Vagina (tissue), 2 donors: ENCODE results near the gene GPR108. TPM values are rescaled to one million over a fixed set of nuclear protein-coding genes. Genes with fewer than 3 reads are reported as not detected.
"Not testable (repeated sequence)": the region's sequence is repeated elsewhere in the genome, so short reads cannot be mapped to it uniquely, and the experiment has no call there.

Experiments
- DNase-seq, 2 donors: peaks; one replicate each; pipeline ENCODE4 v3.0.0-alpha.2; 2017; ENCODE audit errors: extremely low spot score in 2 of 2
- H3K27ac ChIP-seq: fragments of 200-600 bp; sonication (generic); one replicate; pipeline ENCODE4 v1.5.1; 2019
- H3K27me3 ChIP-seq: fragments of 200-600 bp; sonication (generic); one replicate; pipeline ENCODE4 v1.5.1; 2019
- H3K36me3 ChIP-seq, 2 donors: fragments of 200-600 bp; sonication (generic); one replicate each; pipeline ENCODE4 v1.5.1; 2017 to 2019
- H3K4me1 ChIP-seq: fragments of 200-600 bp; sonication (generic); one replicate; pipeline ENCODE4 v1.5.1; 2019
- H3K4me3 ChIP-seq, 2 donors: fragments of 200-600 bp; sonication (generic); 1 replicate in 1 of 2; 2 replicates in 1 of 2; pipeline ENCODE4 v1.5.1; 2016 to 2019
- H3K9me3 ChIP-seq: fragments of 200-600 bp; sonication (generic); one replicate; pipeline ENCODE4 v1.5.1; 2019
- POLR2A ChIP-seq, 2 donors: fragments of 450-650 bp; IDR thresholded peaks; one replicate each; pipeline ENCODE4 v1.6.1; 2017; ENCODE audit warnings: antibody characterized with exemption in 2 of 2, mild to moderate bottlenecking in 2 of 2, moderate library complexity in 2 of 2
- POLR2AphosphoS5 ChIP-seq, 2 donors: sonication (generic); formaldehyde crosslinking; IDR thresholded peaks; one replicate each; pipeline ENCODE4 v1.9.0; 2017; ENCODE audit warnings: antibody characterized with exemption in 2 of 2, mild to moderate bottlenecking in 2 of 2, low read depth in 1 of 2; ENCODE audit not compliant: insufficient read depth in 1 of 2
- intact Hi-C: fragments of 100-400 bp; cut with DNase I; formaldehyde crosslinking; loops from one replicate; pipeline ENCODE4 v1.15.1; 2023
- total RNA-seq: library from RNA; depleted of rRNA; stranded (reverse); fragments of >200 nt; gene quantifications from one replicate; pipeline ENCODE4 v1.2.3, GENCODE V29; 2016
- TF ChIP-seq, protein P1 (sequence below), 3 experiments: fragments of 450-650 bp in 2 of 3; fragments of 200-600 bp in 1 of 3; sonication (generic) in 1 of 3; IDR thresholded peaks; one replicate each; pipeline ENCODE4 v1.5.1; 2017 to 2019; ENCODE audit warnings: antibody characterized with exemption in 3 of 3, mild to moderate bottlenecking in 2 of 3, moderate library complexity in 2 of 3

Gene GPR108
- total RNA-seq, 1 donor from 2014 or later: 62.9 TPM

- Histone ChIP-seq H3K4me3 (no peak overlapping the region), H3K27me3 (no peaks in the 10 kb centered on the region), H3K9me3 (no peaks in the 10 kb centered on the region), H3K27ac (no peak overlapping the region), H3K36me3 (no peaks in the 10 kb centered on the region), H3K4me1 (no peaks in the 10 kb centered on the region)
- intact Hi-C loops: no loop called here
- no peak for DNase-seq
- TF ChIP-seq POLR2A (IDR thresholded peaks at IDR 0.05): no peak
- TF ChIP-seq, protein P1, sequence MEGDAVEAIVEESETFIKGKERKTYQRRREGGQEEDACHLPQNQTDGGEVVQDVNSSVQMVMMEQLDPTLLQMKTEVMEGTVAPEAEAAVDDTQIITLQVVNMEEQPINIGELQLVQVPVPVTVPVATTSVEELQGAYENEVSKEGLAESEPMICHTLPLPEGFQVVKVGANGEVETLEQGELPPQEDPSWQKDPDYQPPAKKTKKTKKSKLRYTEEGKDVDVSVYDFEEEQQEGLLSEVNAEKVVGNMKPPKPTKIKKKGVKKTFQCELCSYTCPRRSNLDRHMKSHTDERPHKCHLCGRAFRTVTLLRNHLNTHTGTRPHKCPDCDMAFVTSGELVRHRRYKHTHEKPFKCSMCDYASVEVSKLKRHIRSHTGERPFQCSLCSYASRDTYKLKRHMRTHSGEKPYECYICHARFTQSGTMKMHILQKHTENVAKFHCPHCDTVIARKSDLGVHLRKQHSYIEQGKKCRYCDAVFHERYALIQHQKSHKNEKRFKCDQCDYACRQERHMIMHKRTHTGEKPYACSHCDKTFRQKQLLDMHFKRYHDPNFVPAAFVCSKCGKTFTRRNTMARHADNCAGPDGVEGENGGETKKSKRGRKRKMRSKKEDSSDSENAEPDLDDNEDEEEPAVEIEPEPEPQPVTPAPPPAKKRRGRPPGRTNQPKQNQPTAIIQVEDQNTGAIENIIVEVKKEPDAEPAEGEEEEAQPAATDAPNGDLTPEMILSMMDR (IDR thresholded peaks at IDR 0.05): no peak
- no peak for TF ChIP-seq POLR2AphosphoS5 (IDR thresholded peaks at IDR 0.05; ENCODE audit: insufficient read depth in 1 of 2, low read depth in 1 of 2)
Observed at GRCh38 chr19:6774821-6775707, 37.7 kb upstream of the GPR108 start.

DNA sequence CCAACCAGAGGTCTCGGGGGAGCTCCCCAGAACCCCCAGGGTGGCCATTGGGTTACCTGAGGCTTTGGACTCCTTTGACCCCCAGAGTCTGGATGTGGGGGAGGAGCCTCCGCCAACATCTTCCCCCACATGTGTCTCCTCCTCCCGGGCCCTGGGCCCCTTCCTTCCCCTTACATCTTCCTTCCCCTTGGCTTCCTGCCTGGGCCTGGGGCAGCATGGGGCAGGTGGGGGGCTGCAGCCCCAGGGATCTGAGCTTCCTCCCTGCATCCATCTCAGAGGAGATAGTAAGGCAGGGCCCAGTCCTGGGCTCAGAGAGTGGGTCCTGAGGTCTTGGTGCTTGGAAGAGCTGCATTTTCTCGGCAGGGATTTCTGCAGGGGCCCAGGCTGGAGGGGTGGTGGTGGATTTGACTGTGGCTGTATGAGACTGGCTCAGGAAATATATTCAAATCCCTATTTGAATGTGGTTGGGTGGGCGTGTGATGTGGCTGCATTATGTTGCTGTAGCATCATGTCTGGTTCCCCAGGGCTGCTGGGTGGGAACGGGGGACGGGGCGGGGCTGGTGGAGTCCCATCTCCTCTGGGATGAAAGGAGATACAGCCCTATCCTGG lies 36.0 kb upstream of the GPR108 start:
- no peak for DNase-seq
- peak overlapping the region; percentile 25 to 43 for H3K4me3 ChIP-seq
- no peak overlapping the region for H3K27ac ChIP-seq

DNA sequence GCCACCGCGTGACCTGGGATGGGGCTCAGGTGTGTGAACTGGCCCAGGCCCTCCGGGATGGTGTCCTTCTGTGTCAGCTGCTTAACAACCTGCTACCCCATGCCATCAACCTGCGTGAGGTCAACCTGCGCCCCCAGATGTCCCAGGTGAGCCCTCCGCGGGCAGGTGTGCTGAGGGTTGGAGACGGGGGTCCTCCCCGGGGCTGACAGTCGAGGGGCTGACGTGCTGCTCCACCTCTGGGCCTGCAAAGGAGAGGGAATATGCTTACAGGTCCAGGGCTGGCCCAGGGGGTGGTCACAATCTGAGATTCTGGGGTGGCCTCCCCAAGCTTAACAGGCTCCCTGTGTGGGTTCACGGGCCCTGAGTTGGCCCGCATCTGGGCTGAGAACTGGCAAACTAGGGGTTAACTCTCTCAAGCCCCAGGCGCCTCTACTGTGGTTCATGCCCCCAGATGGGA lies 35.5 kb upstream of the GPR108 start:
- peaks cover 2% of the 10 kb centered on the region for H3K4me1 ChIP-seq
- no peaks in the 10 kb centered on the region for H3K27me3 ChIP-seq
- no peak for DNase-seq
- H3K36me3 ChIP-seq: no peaks in the 10 kb centered on the region
- TF ChIP-seq, protein P1 (IDR thresholded peaks at IDR 0.05): no peak
- TF ChIP-seq POLR2AphosphoS5 (IDR thresholded peaks at IDR 0.05; ENCODE audit: insufficient read depth in 1 of 2, low read depth in 1 of 2): peak in 1 of 2 donors; percentile 1
- no peak for TF ChIP-seq POLR2A (IDR thresholded peaks at IDR 0.05)
- no peak overlapping the region for H3K27ac ChIP-seq
- H3K4me3 ChIP-seq: peak overlapping the region; percentile 25 to 43
- H3K9me3 ChIP-seq: no peaks in the 10 kb centered on the region
- intact Hi-C loops: no loop called here

More for the DNA sequence above, 36.0 kb upstream of the GPR108 start:
- Histone ChIP-seq H3K36me3 (no peaks in the 10 kb centered on the region), H3K27me3 (no peaks in the 10 kb centered on the region), H3K9me3 (no peaks in the 10 kb centered on the region), H3K4me1 (no peaks in the 10 kb centered on the region)
- TF ChIP-seq POLR2A (IDR thresholded peaks at IDR 0.05) (no peak), POLR2AphosphoS5 (IDR thresholded peaks at IDR 0.05; ENCODE audit: insufficient read depth in 1 of 2, low read depth in 1 of 2) (no peak)
- TF ChIP-seq, protein P1 (IDR thresholded peaks at IDR 0.05): no peak
- intact Hi-C loops: no loop called here

DNA sequence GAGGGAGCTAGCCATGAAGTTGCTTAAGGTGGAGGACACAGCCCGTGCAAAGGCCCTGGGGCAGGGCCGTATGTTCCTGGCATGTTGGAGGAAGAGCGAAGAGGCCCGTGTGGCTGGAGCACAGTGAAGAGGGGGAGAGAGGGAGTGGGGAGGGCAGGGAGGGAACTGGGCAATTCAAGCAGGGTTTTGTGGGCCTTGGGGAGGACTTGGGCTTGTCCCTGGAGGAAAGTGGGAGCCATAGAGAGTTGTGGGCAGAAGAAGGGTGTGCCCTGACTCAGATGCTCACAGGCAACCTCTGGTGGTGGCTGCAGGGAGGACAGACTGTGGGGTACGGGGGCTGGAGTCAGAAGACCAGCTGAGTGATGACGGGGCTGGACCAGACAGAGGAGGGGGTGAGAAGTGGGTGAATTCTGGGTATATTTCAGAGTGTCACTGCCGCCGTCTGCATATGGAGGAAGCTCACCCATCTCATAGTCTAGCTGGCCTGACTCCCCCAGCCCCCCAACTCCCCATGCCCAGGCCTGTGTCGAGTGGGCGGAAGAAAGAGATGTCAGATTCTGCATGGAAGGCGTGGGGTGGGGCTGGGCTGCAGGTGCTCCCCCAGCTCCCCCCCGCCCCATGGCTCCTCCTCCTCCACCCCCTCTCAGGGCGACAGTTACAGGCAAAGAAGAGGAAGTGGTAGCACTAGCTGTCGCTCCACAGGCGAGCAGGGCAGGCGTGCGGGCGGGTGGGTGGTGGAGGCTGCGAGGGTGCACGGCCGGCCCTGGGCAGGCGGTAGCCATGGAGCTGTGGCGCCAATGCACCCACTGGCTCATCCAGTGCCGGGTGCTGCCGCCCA lies 34.9 kb upstream of the GPR108 start, which contains the start of gene VAV1:
Gene VAV1 (plus strand): TSS at position 681 of the 838 bp plus-strand sequence. CDS start 100 bp downstream, at position 781.
- Histone ChIP-seq H3K4me1 (peaks cover 8% of the 10 kb centered on the region), H3K36me3 (no peaks in the 10 kb centered on the region), H3K27ac (no peak within 1 kb of the TSS), H3K27me3 (peaks cover 3% of the 10 kb centered on the region), H3K9me3 (no peaks in the 10 kb centered on the region), H3K4me3 (peak within 1 kb of the TSS; percentile 25 to 43)
- TF ChIP-seq POLR2AphosphoS5 (IDR thresholded peaks at IDR 0.05; ENCODE audit: insufficient read depth in 1 of 2, low read depth in 1 of 2) (peak in 1 of 2 donors; percentile 38), POLR2A (IDR thresholded peaks at IDR 0.05) (peak in 1 of 2 donors; percentile 22)
- TF ChIP-seq, protein P1 (IDR thresholded peaks at IDR 0.05): no peak
- intact Hi-C loops: no loop called here
- no peak for DNase-seq

- H3K9me3 ChIP-seq, intact Hi-C loops, H3K4me3 ChIP-seq, H3K27ac ChIP-seq, DNase-seq, H3K36me3 ChIP-seq, H3K27me3 ChIP-seq: not testable (repeated sequence)
- H3K4me1 ChIP-seq: peaks cover 11% of the 10 kb centered on the region
Observed at GRCh38 chr19:6771648-6772027, 34.3 kb upstream of the GPR108 start.
